Heart right ventricle (tissue), 16 donors: Measurements from ENCODE around the gene EN2. TPM values are rescaled to one million over a fixed set of nuclear protein-coding genes. Genes with fewer than 3 reads are reported as not detected.

ENCODE experiments used
- ATAC-seq, 8 donors: fragments of 200-7000 bp; cut with Tn5 transposase; one replicate each; pipeline ENCODE4 v1.9.1; 2020; ENCODE audit warnings: mild to moderate bottlenecking in 8 of 8, moderate library complexity in 8 of 8, moderate number of reproducible peaks in 1 of 8
- DNase-seq, 2 donors: peaks; one replicate each; pipeline ENCODE4 v3.0.0-alpha.2; 2020
- H3K27ac ChIP-seq, 10 donors: fragments of 200-600 bp; sonication (generic) in 2 of 10; one replicate each; pipeline versions ENCODE4 v1.5.0 to v1.8.0; 2020 to 2022; ENCODE audit warnings: mild to moderate bottlenecking in 3 of 10
- H3K27me3 ChIP-seq, 7 donors: fragments of 200-600 bp; one replicate each; pipeline ENCODE4 v1.8.0; 2021 to 2022; ENCODE audit warnings: mild to moderate bottlenecking in 2 of 7
- H3K36me3 ChIP-seq, 9 donors: fragments of 200-600 bp; sonication (generic) in 1 of 9; one replicate each; pipeline versions ENCODE4 v1.5.0 to v1.8.0; 2020 to 2022; ENCODE audit warnings: mild to moderate bottlenecking in 2 of 9
- H3K4me1 ChIP-seq, 9 donors: fragments of 200-600 bp; sonication (generic) in 1 of 9; one replicate each; pipeline versions ENCODE4 v1.5.0 to v1.8.0; 2020 to 2022; ENCODE audit warnings: mild to moderate bottlenecking in 4 of 9
- H3K4me3 ChIP-seq, 10 donors: fragments of 200-600 bp; sonication (generic) in 2 of 10; one replicate each; pipeline versions ENCODE4 v1.5.0 to v1.8.0; 2020 to 2022; ENCODE audit warnings: mild to moderate bottlenecking in 7 of 10, moderate library complexity in 2 of 10
- H3K9me3 ChIP-seq, 11 donors: fragments of 200-600 bp in 10 of 11; sonication (generic) in 2 of 11; one replicate each; pipeline versions ENCODE4 v1.5.0 to v1.8.0; 2013 to 2022; ENCODE audit warnings: mild to moderate bottlenecking in 2 of 11, control low read depth in 1 of 11, moderate library complexity in 1 of 11
- WGBS, 2 donors: extraction: QIAGEN DNeasy Blood & Tissue Kit; methylation state at CpG; one replicate each; pipeline ENCODE4 v1.1.7; 2013; ENCODE audit warnings: inconsistent platforms in 1 of 2; 5-methylcytosine and 5-hydroxymethylcytosine counted together
- intact Hi-C, 10 donors: fragments of 100-400 bp; cut with DNase I; formaldehyde crosslinking; loops; one replicate each; pipeline versions ENCODE4 v1.11.1 to v1.14.2; 2022
- polyA plus RNA-seq, 2 donors: library from polyadenylated mRNA; stranded (reverse); fragments of 200-250 nt; gene quantifications; one replicate each; pipeline ENCODE4 v1.2.3, GENCODE V29; 2013
- total RNA-seq, 10 donors: library from RNA; stranded (reverse); fragmentation: NEBNext Ultra II Directional in 3 of 10; extraction: Animal tissue kit (Norgen Biotek cat#: 25700) in 3 of 10; gene quantifications; one replicate each; pipeline versions ENCODE4 v1.2.1 to v1.2.4, GENCODE V29; 2021 to 2023
- TF ChIP-seq, protein P1 (sequence below), 9 donors: fragments of 200-600 bp; sonication (generic) in 2 of 9; IDR thresholded peaks; one replicate each; pipeline versions ENCODE4 v1.5.0 to v1.8.0; 2021 to 2022; ENCODE audit warnings: antibody characterized with exemption in 9 of 9, mild to moderate bottlenecking in 5 of 9, moderate library complexity in 1 of 9
- donor health status: Arrhythmogenic right ventricular cardiomyopathy.
- donor health status: ischemic (EF 13 %, LVEDD 7.1; RV severe dilation, severe dysfunction).
- donor health status: healthy with polysubstance abuse.
- donor health status: DM: no; HTN: yes; CAD: no.
- donor health status: DM: no; HTN: no; CAD: no.
- donor health status: ischemic (EF 25% LVEDD 6.9; RV normal size, moderate dysfunction).
- donor health status: ischemic (EF 25% LVEDD 5.7; RV mildly dilated, moderate dysfunction).
- donor health status: healthy.
- donor health status: DM: yes; HTN: yes; CAD: no.
- donor health status: Ischemic cardiomyopathy.
- donor health status: ischemic (EF 35%, LVEDD 5.7; RV mildly dilated, moderate dysfunction).
- donor health status: nonischemic (EF 11% LVEDD 7.7; RV severe dilation, severe dysfunction).
- donor health status: DM: yes; HTN: yes; CAD: no.
- donor health status: PGD.
- donor health status: ischemic (EF 29% LVEDD 5.4; RV normal size, mild dysfunction).
- donor health status: nonischemic (EF 23%, LVEDD 6.1; RV moderate dilation, normal function).

EN2 gene
- total and polyA plus RNA-seq, 12 donors = 0.01 to 0.08 (median 0.07) TPM; not detected in 8

DNA sequence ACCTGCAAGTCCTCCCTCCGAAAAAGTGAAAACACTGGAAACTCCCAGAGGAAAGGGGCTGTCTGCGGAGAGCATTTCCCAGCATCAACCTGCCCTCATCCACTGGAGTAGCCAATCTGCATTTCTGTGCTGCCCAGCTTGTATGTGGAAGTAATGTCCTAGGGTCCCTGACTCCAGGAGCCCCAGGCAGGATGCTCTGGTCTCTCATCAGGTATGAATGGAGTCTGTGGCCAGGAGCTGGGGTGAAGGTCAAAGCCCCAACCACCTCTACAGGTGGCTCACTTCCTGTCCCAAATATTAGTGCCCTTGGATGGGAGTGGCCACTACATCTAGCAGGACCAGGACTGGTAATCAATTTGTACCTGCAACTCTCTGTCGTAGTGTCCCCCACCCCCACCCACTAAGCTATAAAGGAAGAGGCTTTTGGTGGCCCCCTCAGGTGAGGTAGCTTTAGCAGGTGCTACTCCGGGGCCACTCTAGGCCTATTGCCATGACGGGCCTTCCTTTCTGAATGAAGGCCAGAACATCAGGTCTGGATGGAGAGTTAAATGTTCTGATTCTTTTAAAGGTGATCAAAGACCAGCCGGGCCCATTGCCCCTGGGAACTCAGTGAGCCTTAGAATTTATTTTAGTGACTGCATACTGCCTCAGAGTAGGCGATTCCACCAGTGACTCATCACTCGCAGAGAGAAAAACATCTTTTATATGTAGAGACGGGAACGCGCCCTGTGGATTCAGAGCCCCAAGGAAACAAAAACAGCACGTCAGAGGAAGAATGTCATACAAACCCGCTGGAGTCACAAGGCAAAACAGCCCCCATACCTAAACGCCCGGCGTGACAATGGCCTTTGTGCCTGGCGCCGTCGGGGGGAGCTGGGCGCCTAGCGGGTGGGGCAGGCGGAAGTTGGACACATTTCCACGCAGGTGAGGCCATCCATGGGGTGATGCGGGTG lies 13.0 kb downstream of the EN2 start:
- Histone ChIP-seq H3K36me3 (no peaks in the 10 kb centered on the region), H3K27ac (no peak overlapping the region), H3K4me1 (peaks cover 6 to 34% (median 26%) of the 10 kb centered on the region in 9 donors), H3K27me3 (peaks cover 44 to 99% (median 99%) of the 10 kb centered on the region in 7 donors), H3K9me3 (peaks cover 0 to 6% (median 0%) of the 10 kb centered on the region in 11 donors), H3K4me3 (no peak overlapping the region)
- intact Hi-C loops = no loop called here
- TF ChIP-seq, protein P1, sequence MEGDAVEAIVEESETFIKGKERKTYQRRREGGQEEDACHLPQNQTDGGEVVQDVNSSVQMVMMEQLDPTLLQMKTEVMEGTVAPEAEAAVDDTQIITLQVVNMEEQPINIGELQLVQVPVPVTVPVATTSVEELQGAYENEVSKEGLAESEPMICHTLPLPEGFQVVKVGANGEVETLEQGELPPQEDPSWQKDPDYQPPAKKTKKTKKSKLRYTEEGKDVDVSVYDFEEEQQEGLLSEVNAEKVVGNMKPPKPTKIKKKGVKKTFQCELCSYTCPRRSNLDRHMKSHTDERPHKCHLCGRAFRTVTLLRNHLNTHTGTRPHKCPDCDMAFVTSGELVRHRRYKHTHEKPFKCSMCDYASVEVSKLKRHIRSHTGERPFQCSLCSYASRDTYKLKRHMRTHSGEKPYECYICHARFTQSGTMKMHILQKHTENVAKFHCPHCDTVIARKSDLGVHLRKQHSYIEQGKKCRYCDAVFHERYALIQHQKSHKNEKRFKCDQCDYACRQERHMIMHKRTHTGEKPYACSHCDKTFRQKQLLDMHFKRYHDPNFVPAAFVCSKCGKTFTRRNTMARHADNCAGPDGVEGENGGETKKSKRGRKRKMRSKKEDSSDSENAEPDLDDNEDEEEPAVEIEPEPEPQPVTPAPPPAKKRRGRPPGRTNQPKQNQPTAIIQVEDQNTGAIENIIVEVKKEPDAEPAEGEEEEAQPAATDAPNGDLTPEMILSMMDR (IDR thresholded peaks at IDR 0.05) = no peak
- DNase-seq (no peak), ATAC-seq (no peak)
- 5 to 6% methylated on average over 24 of the region's 24 CpGs for whole genome bisulfite sequencing, 2 donors

DNA sequence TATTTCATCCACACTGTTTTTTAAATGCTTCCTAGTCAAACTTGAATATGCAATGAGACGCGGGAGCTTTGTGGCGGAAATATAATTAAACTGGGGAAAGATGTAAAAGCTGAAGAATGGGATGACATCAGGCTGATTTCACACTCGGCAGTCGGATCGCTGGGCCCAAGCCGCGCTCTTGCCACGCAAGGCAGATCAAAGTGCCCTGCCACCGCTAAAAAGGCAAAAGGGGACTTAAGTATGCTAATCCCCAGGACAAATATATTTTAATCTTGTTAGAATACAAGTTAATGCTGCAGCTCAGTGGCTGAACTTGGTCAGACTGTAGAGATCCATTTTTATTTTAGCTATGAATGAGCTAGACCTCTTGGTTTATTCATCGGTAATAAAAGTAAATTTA lies 13.8 kb downstream of the EN2 start:
- 10 to 19% methylated on average over 11 of the region's 11 CpGs for WGBS, 2 donors
- DNase-seq (no peak), ATAC-seq (no peak)
- Histone ChIP-seq H3K4me3 (no peak overlapping the region), H3K27ac (no peak overlapping the region), H3K9me3 (peaks cover 0 to 7% (median 0%) of the 10 kb centered on the region in 11 donors), H3K27me3 (peaks cover 37 to 99% (median 99%) of the 10 kb centered on the region in 7 donors), H3K4me1 (peaks cover 5 to 27% (median 18%) of the 10 kb centered on the region in 9 donors), H3K36me3 (no peaks in the 10 kb centered on the region)
- intact Hi-C loops = no loop called here
- TF ChIP-seq, protein P1 (IDR thresholded peaks at IDR 0.05) = no peak

DNA sequence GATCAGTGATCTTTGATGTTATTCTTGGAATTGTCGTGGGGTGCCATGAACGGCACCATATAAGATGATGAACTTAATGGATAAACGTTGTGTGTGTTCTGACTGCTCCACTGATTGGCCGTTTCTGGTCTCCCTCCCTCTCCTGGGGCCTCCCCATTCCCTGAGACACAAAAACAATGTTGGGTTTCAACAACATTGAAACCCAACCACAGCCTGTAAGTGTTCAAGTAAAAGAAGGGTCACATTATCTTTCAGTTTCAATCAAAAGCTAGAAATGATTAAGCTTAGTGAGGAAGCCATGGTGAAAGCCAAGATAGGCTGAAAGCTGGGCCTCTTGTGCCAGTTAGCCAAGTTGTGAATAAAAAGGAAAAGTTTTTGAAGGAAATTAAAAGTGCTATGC lies 19.5 kb downstream of the EN2 start:
- Histone ChIP-seq H3K4me1 (peaks cover 0 to 6% (median 0%) of the 10 kb centered on the region in 9 donors), H3K27me3 (peaks cover 0 to 97% (median 91%) of the 10 kb centered on the region in 7 donors), H3K4me3 (no peak overlapping the region), H3K36me3 (no peaks in the 10 kb centered on the region), H3K27ac (no peak overlapping the region), H3K9me3 (peaks cover 0 to 7% (median 0%) of the 10 kb centered on the region in 11 donors)
- no peak for ATAC-seq
- TF ChIP-seq, protein P1 (IDR thresholded peaks at IDR 0.05) = no peak
- WGBS, 2 donors = 76 to 77% methylated on average over 4 of the region's 4 CpGs
- DNase-seq = no peak
- intact Hi-C loops = no loop called here

DNA sequence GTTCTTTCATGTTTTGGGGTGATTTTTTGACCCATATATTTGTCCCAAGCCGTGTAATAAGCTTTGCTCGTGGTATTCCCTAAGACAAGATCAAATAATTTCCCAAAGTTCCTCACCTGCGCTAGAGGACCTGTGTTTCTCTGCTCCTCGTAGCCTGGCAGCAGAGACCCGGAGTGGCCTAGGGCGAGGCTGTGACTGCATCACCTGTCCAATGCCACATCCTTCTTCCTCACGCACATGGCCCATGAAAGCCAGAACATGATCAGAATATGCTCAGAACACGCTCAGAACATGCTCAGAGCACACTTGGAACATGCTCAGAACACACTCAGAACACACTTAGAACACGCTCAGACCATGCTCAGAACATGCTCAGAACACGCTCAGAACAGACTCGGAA lies 23.8 kb downstream of the EN2 start:
- intact Hi-C loops = no loop called here
- Histone ChIP-seq H3K9me3 (no peaks in the 10 kb centered on the region), H3K4me3 (no peak overlapping the region), H3K36me3 (no peaks in the 10 kb centered on the region), H3K4me1 (peaks cover 0 to 8% (median 0%) of the 10 kb centered on the region in 9 donors), H3K27me3 (peaks cover 0 to 96% (median 87%) of the 10 kb centered on the region in 7 donors), H3K27ac (no peak overlapping the region)
- DNase-seq (no peak), ATAC-seq (no peak)
- TF ChIP-seq, protein P1 (IDR thresholded peaks at IDR 0.05) = no peak
- WGBS, 2 donors = 93 to 94% methylated on average over 11 of the region's 11 CpGs
